HG03442 (cell line): Measurements from ENCODE around the gene ATP5MK.
"Not testable (repeated sequence)": the region's sequence is repeated elsewhere in the genome, so short reads cannot be mapped to it uniquely, and the experiment has no call there.

Experiments used
- ATAC-seq: cut with Tn5 transposase; IDR thresholded peaks from one replicate; pipeline ENCODE4 v1.9.1; 2021; ENCODE audit warnings: mild to moderate bottlenecking, moderate library complexity; ENCODE audit not compliant: unreplicated experiment

Gene ATP5MK

GRCh38 chr10:103396067-103396788 lies at the start of gene ATP5MK, which contains the start of gene PDCD11:
Gene ATP5MK, minus strand, starts transcription at chr10:103396475. Its CDS starts 4,018 bp downstream, at chr10:103392457.
Gene PDCD11, plus strand, starts transcription at chr10:103396626. Its CDS starts 1,801 bp downstream, at chr10:103398427.
- ATAC-seq: peak; percentile 99

- ATAC-seq: no peak
Observed at GRCh38 chr10:103445366-103445765, 49.1 kb upstream of the ATP5MK start.

- no peak for ATAC-seq
Observed at GRCh38 chr10:103444478-103444877, 48.2 kb upstream of the ATP5MK start.

GRCh38 chr10:103443475-103444185 lies 47.4 kb upstream of the ATP5MK start:
- no peak for ATAC-seq

GRCh38 chr10:103442031-103442461 lies 45.8 kb upstream of the ATP5MK start:
- ATAC-seq: no peak

GRCh38 chr10:103441611-103442010 lies 45.3 kb upstream of the ATP5MK start:
- no peak for ATAC-seq

- no peak for ATAC-seq
Observed at GRCh38 chr10:103441206-103441605, 44.9 kb upstream of the ATP5MK start.

- no peak for ATAC-seq
Observed at GRCh38 chr10:103440416-103440815, 44.1 kb upstream of the ATP5MK start.

- no peak for ATAC-seq
Observed at GRCh38 chr10:103439776-103440175, 43.5 kb upstream of the ATP5MK start.

- no peak for ATAC-seq
Observed at GRCh38 chr10:103433858-103434257, 37.6 kb upstream of the ATP5MK start.

GRCh38 chr10:103431902-103432301 lies 35.6 kb upstream of the ATP5MK start:
- no peak for ATAC-seq

- no peak for ATAC-seq
Observed at GRCh38 chr10:103429647-103430046, 33.4 kb upstream of the ATP5MK start.

GRCh38 chr10:103428989-103429643 lies 32.8 kb upstream of the ATP5MK start:
- ATAC-seq: no peak

GRCh38 chr10:103427866-103428265 lies 31.6 kb upstream of the ATP5MK start:
- no peak for ATAC-seq

- no peak for ATAC-seq
Observed at GRCh38 chr10:103423748-103424147, 27.5 kb upstream of the ATP5MK start.

GRCh38 chr10:103419101-103419500 lies 22.8 kb upstream of the ATP5MK start:
- ATAC-seq: no peak

GRCh38 chr10:103417601-103418000 lies 21.3 kb upstream of the ATP5MK start:
- ATAC-seq: no peak

- ATAC-seq: not testable (repeated sequence)
Observed at GRCh38 chr10:103417148-103417469, 20.8 kb upstream of the ATP5MK start.

- no peak for ATAC-seq
Observed at GRCh38 chr10:103416436-103417147, 20.3 kb upstream of the ATP5MK start.

- no peak for ATAC-seq
Observed at GRCh38 chr10:103415581-103415980, 19.3 kb upstream of the ATP5MK start.

- ATAC-seq: no peak
Observed at GRCh38 chr10:103413564-103413963, 17.3 kb upstream of the ATP5MK start.
